ENCODE measurements around the gene TEAD2. TPM values are rescaled to one million over a fixed set of nuclear protein-coding genes. Genes with fewer than 3 reads are reported as not detected.

The TEAD2 gene
- total RNA-seq, 3 donors from 2014 or later (not counting 1 experiment from before 2014, with no cell fraction given): not detected

DNA sequence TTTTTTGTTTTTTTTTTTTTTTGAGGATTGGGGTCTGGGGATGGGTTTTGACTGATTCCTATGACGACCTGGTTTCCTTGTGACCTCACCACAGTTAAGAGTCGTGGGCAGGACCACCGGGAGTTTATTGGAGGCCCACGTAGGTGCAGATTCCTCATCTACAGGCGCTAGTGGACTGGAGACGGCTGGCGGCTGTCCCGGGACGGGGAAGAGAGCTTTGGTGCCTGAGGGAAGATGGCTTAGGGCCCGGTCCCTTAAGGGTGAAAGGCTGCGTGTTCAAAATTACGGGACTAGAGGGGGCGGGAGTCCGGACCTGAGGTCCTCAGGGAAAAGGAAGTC is 682 bp upstream of the TEAD2 start:
- no peak overlapping the region for H3K27ac ChIP-seq (ENCODE audit: low read length)
- H3K9me3 Mint-ChIP-seq: no peaks in the 10 kb centered on the region
- H3K27me3 ChIP-seq (ENCODE audit: control insufficient read depth, insufficient read depth, low read length): peaks cover 37% of the 10 kb centered on the region
- no peaks in the 10 kb centered on the region for H3K36me3 ChIP-seq (ENCODE audit: control insufficient read depth, insufficient read depth, low read length)
- H3K36me3 Mint-ChIP-seq: no peaks in the 10 kb centered on the region
- DNase-seq: peak in 1 of 2 donors; percentile 41
- H3K4me1 Mint-ChIP-seq: peaks cover 0 to 11% of the 10 kb centered on the region in 2 donors
- H3K27ac Mint-ChIP-seq: no peak overlapping the region
- ATAC-seq: peak in 1 of 3 donors; percentile 22
- H3K4me1 ChIP-seq (ENCODE audit: control insufficient read depth, insufficient read depth, low read length): peaks cover 36% of the 10 kb centered on the region
- H3K4me3 Mint-ChIP-seq: no peak overlapping the region
- 1% methylated on average over 14 of the region's 14 CpGs for WGBS (ENCODE audit: insufficient coverage)
- no peaks in the 10 kb centered on the region for H3K9me3 ChIP-seq (ENCODE audit: control insufficient read depth, insufficient read depth, low read length)
- peaks cover 15 to 30% of the 10 kb centered on the region in 2 donors for H3K27me3 Mint-ChIP-seq (ENCODE audit: low read depth in 2 of 2)
- TF ChIP-seq, protein P1, sequence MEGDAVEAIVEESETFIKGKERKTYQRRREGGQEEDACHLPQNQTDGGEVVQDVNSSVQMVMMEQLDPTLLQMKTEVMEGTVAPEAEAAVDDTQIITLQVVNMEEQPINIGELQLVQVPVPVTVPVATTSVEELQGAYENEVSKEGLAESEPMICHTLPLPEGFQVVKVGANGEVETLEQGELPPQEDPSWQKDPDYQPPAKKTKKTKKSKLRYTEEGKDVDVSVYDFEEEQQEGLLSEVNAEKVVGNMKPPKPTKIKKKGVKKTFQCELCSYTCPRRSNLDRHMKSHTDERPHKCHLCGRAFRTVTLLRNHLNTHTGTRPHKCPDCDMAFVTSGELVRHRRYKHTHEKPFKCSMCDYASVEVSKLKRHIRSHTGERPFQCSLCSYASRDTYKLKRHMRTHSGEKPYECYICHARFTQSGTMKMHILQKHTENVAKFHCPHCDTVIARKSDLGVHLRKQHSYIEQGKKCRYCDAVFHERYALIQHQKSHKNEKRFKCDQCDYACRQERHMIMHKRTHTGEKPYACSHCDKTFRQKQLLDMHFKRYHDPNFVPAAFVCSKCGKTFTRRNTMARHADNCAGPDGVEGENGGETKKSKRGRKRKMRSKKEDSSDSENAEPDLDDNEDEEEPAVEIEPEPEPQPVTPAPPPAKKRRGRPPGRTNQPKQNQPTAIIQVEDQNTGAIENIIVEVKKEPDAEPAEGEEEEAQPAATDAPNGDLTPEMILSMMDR (IDR thresholded peaks at IDR 0.05): no peak
- H3K4me3 ChIP-seq (ENCODE audit: low read length): peak overlapping the region; percentile 9
- intact Hi-C loops (cut with micrococcal nuclease): no loop called here

DNA sequence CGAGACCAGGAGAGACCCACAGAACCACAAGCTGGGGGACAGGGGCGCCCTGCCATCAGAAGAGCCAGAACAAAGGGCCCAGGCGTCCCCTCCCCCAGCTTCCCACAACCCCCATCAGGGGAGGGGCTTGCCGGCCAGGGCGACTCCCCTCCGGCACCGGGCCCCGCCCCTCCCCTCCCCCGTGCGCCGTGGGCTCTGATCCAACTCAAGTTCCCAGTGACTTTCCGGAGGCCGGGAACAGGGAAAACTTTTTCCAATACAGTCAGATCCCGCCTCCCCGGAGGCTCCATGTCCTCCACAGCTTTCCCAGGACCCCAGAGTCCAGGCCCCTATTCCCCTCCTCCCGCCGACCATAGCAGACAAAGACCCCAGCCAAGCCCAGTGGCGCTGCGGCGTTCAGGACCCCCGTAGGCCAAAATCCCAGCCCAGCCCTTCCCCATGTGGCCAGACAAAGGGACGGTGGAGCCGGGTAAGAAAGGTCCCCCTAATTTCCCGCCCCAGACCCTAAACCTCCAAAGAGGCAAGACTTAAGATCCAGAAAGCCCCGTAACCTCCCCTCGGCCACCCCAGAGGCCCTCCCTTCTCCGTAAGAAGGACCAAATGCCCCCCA is 673 bp downstream of the TEAD2 start:
- Mint-ChIP-seq H3K27me3 (ENCODE audit: low read depth in 2 of 2) (peaks cover 17 to 37% of the 10 kb centered on the region in 2 donors), H3K9me3 (no peaks in the 10 kb centered on the region), H3K36me3 (no peaks in the 10 kb centered on the region), H3K27ac (no peak overlapping the region), H3K4me3 (peak overlapping the region; percentile 58), H3K4me1 (peaks cover 5 to 11% of the 10 kb centered on the region in 2 donors)
- Histone ChIP-seq H3K4me3 (ENCODE audit: low read length) (peak overlapping the region; percentile 11), H3K27ac (ENCODE audit: low read length) (no peak overlapping the region), H3K9me3 (ENCODE audit: control insufficient read depth, insufficient read depth, low read length) (no peaks in the 10 kb centered on the region), H3K4me1 (ENCODE audit: control insufficient read depth, insufficient read depth, low read length) (peaks cover 36% of the 10 kb centered on the region), H3K36me3 (ENCODE audit: control insufficient read depth, insufficient read depth, low read length) (no peaks in the 10 kb centered on the region), H3K27me3 (ENCODE audit: control insufficient read depth, insufficient read depth, low read length) (peaks cover 37% of the 10 kb centered on the region)
- TF ChIP-seq, protein P1 (IDR thresholded peaks at IDR 0.05): no peak
- DNase-seq: peak in 1 of 2 donors; percentile 37
- ATAC-seq: no peak
- intact Hi-C loops (cut with micrococcal nuclease): no loop called here
- 10% methylated on average over 27 of the region's 27 CpGs for WGBS (ENCODE audit: insufficient coverage)

DNA sequence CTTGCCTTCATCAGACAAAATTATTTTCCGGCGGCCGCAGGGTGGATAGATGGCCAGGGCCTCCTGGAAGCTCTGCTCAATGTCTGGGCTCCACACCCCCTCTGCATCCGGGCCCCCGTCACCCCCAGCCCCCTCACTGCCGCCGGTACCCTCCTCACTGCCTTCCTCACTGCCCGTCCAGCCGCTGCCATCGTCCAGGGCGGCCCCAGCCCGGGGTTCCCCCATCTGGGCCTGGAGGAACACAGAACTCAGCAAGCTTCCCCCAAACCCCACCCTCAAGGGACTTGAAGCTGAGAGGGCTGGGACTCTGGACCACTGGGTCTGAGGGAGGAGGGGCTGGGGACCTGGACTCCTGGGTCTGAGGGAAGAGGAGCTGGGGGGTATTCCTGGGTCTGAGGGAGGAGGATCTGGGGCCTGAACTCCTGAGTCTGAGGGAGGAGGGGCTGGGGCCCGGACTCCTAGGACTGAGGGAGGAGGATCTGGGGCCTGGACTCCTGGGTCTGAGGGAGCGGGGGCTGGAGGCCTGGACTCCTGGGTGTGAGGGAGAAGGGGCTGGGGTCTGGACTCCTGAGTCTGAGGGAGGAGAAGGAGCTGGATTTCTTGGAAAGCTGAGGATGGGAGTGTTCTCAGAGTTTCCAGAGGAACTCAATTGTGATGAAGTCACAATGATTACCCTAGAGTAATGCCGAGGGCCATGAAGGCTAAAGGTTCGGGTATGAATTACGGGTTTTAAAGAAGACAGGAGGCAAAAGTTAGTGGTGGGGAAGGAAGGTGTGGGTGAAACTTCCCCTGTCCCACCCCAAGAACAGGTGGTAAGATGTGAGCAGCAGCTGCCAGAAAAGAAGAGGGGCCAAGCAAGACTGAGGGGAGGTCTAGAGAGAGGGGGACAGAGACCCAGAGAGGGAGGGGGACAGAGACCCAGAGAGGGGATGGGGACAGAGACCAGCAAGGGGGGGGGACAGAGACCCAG is 2.1 kb downstream of the TEAD2 start:
- Histone ChIP-seq H3K27me3 (ENCODE audit: control insufficient read depth, insufficient read depth, low read length) (peaks cover 39% of the 10 kb centered on the region), H3K9me3 (ENCODE audit: control insufficient read depth, insufficient read depth, low read length) (no peaks in the 10 kb centered on the region), H3K27ac (ENCODE audit: low read length) (no peak overlapping the region), H3K36me3 (ENCODE audit: control insufficient read depth, insufficient read depth, low read length) (no peaks in the 10 kb centered on the region), H3K4me1 (ENCODE audit: control insufficient read depth, insufficient read depth, low read length) (peaks cover 43% of the 10 kb centered on the region), H3K4me3 (ENCODE audit: low read length) (no peak overlapping the region)
- Mint-ChIP-seq H3K27ac (peak overlapping the region; percentile 3 to 64), H3K9me3 (no peaks in the 10 kb centered on the region), H3K36me3 (no peaks in the 10 kb centered on the region), H3K4me3 (peak overlapping the region; percentile 21), H3K27me3 (ENCODE audit: low read depth in 2 of 2) (peaks cover 28 to 50% of the 10 kb centered on the region in 2 donors), H3K4me1 (peaks cover 11 to 14% of the 10 kb centered on the region in 2 donors)
- no peak for DNase-seq
- WGBS (ENCODE audit: insufficient coverage): 74% methylated on average over 16 of the region's 17 CpGs
- TF ChIP-seq, protein P1 (IDR thresholded peaks at IDR 0.05): no peak
- no peak for ATAC-seq
- intact Hi-C loops (cut with micrococcal nuclease): no loop called here

All from natural killer cell (primary cell).